HepG2 (cell line): Measurements from ENCODE around the gene HDAC10. TPM values are rescaled to one million over a fixed set of nuclear protein-coding genes. Genes with fewer than 3 reads are reported as not detected.

Source experiments
- ATAC-seq: fragments of 200-7000 bp; cut with Tn5 transposase; 3 replicates; pipeline ENCODE4 v1.9.1; 2020; ENCODE audit warnings: mild to moderate bottlenecking, moderate library complexity
- BruUV-seq: library from RNA; stranded (reverse); fragments of 400-500 nt; replicated peaks from 2 replicates; lab custom pipeline; 2021; lab: Mats Ljungman, UMichigan
- CTCF ChIA-PET: fragments of 300-600 bp; formaldehyde crosslinking; extraction: SDS; loops from one replicate; lab custom pipeline; 2021; ENCODE audit warnings: low total read pairs, inconsistent platforms, low intra/inter-chr PET ratio; lab: Yijun Ruan, JAX
- POLR2A ChIA-PET: fragments of 350-600 bp; sonication (Branson Sonifier 250); formaldehyde crosslinking; loops from one replicate; lab custom pipeline; 2020; ENCODE audit warnings: antibody characterized with exemption, inconsistent platforms; lab: Yijun Ruan, JAX
- DNase-seq: peaks from one replicate; pipeline ENCODE4 v3.0.0-alpha.2; 2015; ENCODE audit warnings: low spot score
- FAIRE-seq: peaks from 3 replicates; lab custom pipeline; 2011; peaks lifted over from hg19 to GRCh38; lab: Jason Lieb, UNC
- H2AFZ ChIP-seq: one replicate; pipeline ENCODE4 v1.6.1; 2011; ENCODE audit warnings: low read length, inconsistent platforms
- H3K27ac ChIP-seq: fragments of 300-600 bp; 3 replicates; pipeline ENCODE4 v1.8.0; 2011; ENCODE audit warnings: mixed run types, mild to moderate bottlenecking, mixed read lengths, low read length, inconsistent platforms; ENCODE audit not compliant: insufficient read depth; ENCODE audit errors: extremely low read length
- H3K27me3 ChIP-seq, 2 experiments: fragments of 200-600 bp in 1 of 2; 2 replicates in 1 of 2; 3 replicates in 1 of 2; pipeline versions ENCODE4 v1.6.0 to v1.8.0; 2011; ENCODE audit warnings: low read length in 2 of 2, mild to moderate bottlenecking in 2 of 2, moderate library complexity in 2 of 2, inconsistent platforms in 1 of 2; ENCODE audit not compliant: insufficient read depth in 2 of 2, control insufficient read depth in 1 of 2
- H3K36me3 ChIP-seq, 2 experiments: fragments of 200-600 bp in 1 of 2; replicated peaks in 1 of 2; 2 replicates in 1 of 2; 3 replicates in 1 of 2; pipeline versions ENCODE4 v1.5.1 to v1.8.0; 2011; ENCODE audit warnings: low read length in 2 of 2, inconsistent platforms in 1 of 2; ENCODE audit not compliant: insufficient read depth in 2 of 2, control insufficient read depth in 1 of 2
- H3K4me1 ChIP-seq: 2 replicates; pipeline ENCODE4 v1.5.1; 2012; ENCODE audit warnings: low read length, inconsistent platforms; ENCODE audit not compliant: insufficient read depth
- H3K4me2 ChIP-seq: 2 replicates; pipeline ENCODE4 v1.6.0; 2011; ENCODE audit warnings: low read depth, low read length, inconsistent platforms
- H3K4me3 ChIP-seq, 3 experiments: fragments of 200-600 bp in 1 of 3; sonication (generic), shearing (Covaris generic) in 1 of 3; replicated peaks in 1 of 3; 2 replicates each; pipeline ENCODE4 v1.5.1; 2011 to 2016; ENCODE audit warnings: low read length in 3 of 3, inconsistent platforms in 2 of 3, low read depth in 2 of 3, mild to moderate bottlenecking in 2 of 3, control low read depth in 1 of 3, mixed read lengths in 1 of 3; ENCODE audit not compliant: insufficient read depth in 1 of 3
- H3K79me2 ChIP-seq: one replicate; pipeline ENCODE4 v1.6.1; 2011; ENCODE audit warnings: low read length, inconsistent platforms; ENCODE audit not compliant: insufficient read depth
- H3K9ac ChIP-seq: 2 replicates; pipeline ENCODE4 v1.6.0; 2011; ENCODE audit warnings: mild to moderate bottlenecking, low read depth, low read length, inconsistent platforms; ENCODE audit not compliant: insufficient read depth
- H3K9me3 ChIP-seq: 2 replicates; pipeline ENCODE4 v1.5.1; 2012; ENCODE audit warnings: mild to moderate bottlenecking, low read length
- H4K20me1 ChIP-seq: 2 replicates; pipeline ENCODE4 v1.6.0; 2011; ENCODE audit warnings: inconsistent platforms, mild to moderate bottlenecking, low read length, moderate library complexity; ENCODE audit not compliant: insufficient read depth
- ATF1 ChIP-seq: IDR thresholded peaks from 2 replicates; pipeline ENCODE4 v1.6.1; 2016; ENCODE audit warnings: mild to moderate bottlenecking, control low read depth
- BHLHE40 ChIP-seq: IDR thresholded peaks from 2 replicates; pipeline ENCODE4 v1.6.1; 2011; ENCODE audit warnings: low read length, improper control_type of control experiment
- CENPT ChIP-seq: sonication (generic); formaldehyde crosslinking; IDR thresholded peaks from 2 replicates; pipeline ENCODE4 v1.8.0; 2022; ENCODE audit warnings: low read depth, mild to moderate bottlenecking, moderate library complexity, missing genetic modification reagents
- DR1 ChIP-seq: sonication (generic); formaldehyde crosslinking; IDR thresholded peaks from 2 replicates; pipeline ENCODE4 v1.8.0; 2021; ENCODE audit warnings: mild to moderate bottlenecking, missing genetic modification reagents, inconsistent platforms
- ELF1 ChIP-seq: sonication (generic); formaldehyde crosslinking; IDR thresholded peaks from 2 replicates; pipeline ENCODE4 v1.4.0; 2020; ENCODE audit warnings: missing genetic modification reagents
- FOXJ3 ChIP-seq: sonication (generic); formaldehyde crosslinking; IDR thresholded peaks from 2 replicates; pipeline ENCODE4 v1.4.0; 2020; ENCODE audit warnings: missing genetic modification reagents, mild to moderate bottlenecking, borderline replicate concordance
- MAZ ChIP-seq, 2 experiments: sonication (generic) in 1 of 2; formaldehyde crosslinking in 1 of 2; IDR thresholded peaks; 2 replicates each; pipeline versions ENCODE4 v1.5.0 to v1.6.1; 2012 to 2020; ENCODE audit warnings: low read depth in 2 of 2, mild to moderate bottlenecking in 2 of 2, borderline replicate concordance in 1 of 2, improper control_type of control experiment in 1 of 2, low read length in 1 of 2, missing genetic modification reagents in 1 of 2, moderate library complexity in 1 of 2
- MTF1 ChIP-seq: sonication (generic); formaldehyde crosslinking; IDR thresholded peaks from 2 replicates; pipeline ENCODE4 v1.5.0; 2020; ENCODE audit warnings: missing genetic modification reagents
- MXI1 ChIP-seq: IDR thresholded peaks from 3 replicates; pipeline ENCODE4 v1.6.1; 2012; ENCODE audit warnings: low read depth, low read length, inconsistent platforms, borderline replicate concordance
- NR2C2 ChIP-seq: sonication (generic); formaldehyde crosslinking; IDR thresholded peaks from 2 replicates; pipeline ENCODE4 v1.4.0; 2020; ENCODE audit warnings: missing genetic modification reagents, mild to moderate bottlenecking, moderate library complexity, borderline replicate concordance
- PLRG1 ChIP-seq: fragments of 450-650 bp; conservative IDR thresholded peaks from 2 replicates; pipeline ENCODE4 v1.6.1; 2016
- POLR2G ChIP-seq: fragments of 200-400 bp; formaldehyde crosslinking; IDR thresholded peaks from 2 replicates; pipeline ENCODE4 v1.6.1; 2018; ENCODE audit warnings: mild to moderate bottlenecking, low read depth, low read length, moderate library complexity
- SAP130 ChIP-seq: IDR thresholded peaks from 2 replicates; pipeline ENCODE4 v1.6.1; 2016; ENCODE audit warnings: low read depth
- SNAPC2 ChIP-seq: sonication (generic); formaldehyde crosslinking; IDR thresholded peaks from 2 replicates; pipeline ENCODE4 v1.8.1; 2022; ENCODE audit warnings: mild to moderate bottlenecking, missing genetic modification reagents
- ZNF567 ChIP-seq: sonication (generic); formaldehyde crosslinking; IDR thresholded peaks from 2 replicates; pipeline ENCODE4 v1.8.1; 2023; ENCODE audit warnings: mild to moderate bottlenecking, missing genetic modification reagents, borderline replicate concordance
- ZNF672 ChIP-seq: sonication (generic); formaldehyde crosslinking; IDR thresholded peaks from 2 replicates; pipeline ENCODE4 v1.8.1; 2022; ENCODE audit warnings: missing genetic modification reagents
- ZNF746 ChIP-seq: sonication (generic); formaldehyde crosslinking; IDR thresholded peaks from 2 replicates; pipeline ENCODE4 v1.8.0; 2022; ENCODE audit warnings: mild to moderate bottlenecking, missing genetic modification reagents
- ZNF879 ChIP-seq: sonication (generic); formaldehyde crosslinking; IDR thresholded peaks from 2 replicates; pipeline ENCODE4 v1.8.1; 2023; ENCODE audit warnings: missing genetic modification reagents
- WGBS: methylation state at CpG from one replicate; pipeline ENCODE4 v1.1.6; 2017; ENCODE audit warnings: low lambda C conversion rate; 5-methylcytosine and 5-hydroxymethylcytosine counted together
- in situ Hi-C: cut with HindIII; loops from 2 replicates; pipeline ENCODE4 v1.10.0; 2017; ENCODE audit warnings: low pct_unique_long_range_greater_than_20kb; ENCODE audit not compliant: extremely low pct_ligation_motif_present
- intact Hi-C: fragments of 100-400 bp; cut with micrococcal nuclease; formaldehyde crosslinking; loops from one replicate; pipeline ENCODE4 v1.10.0; 2022; ENCODE audit not compliant: unreplicated experiment
- polyA plus RNA-seq, 8 experiments: library from polyadenylated mRNA; depleted of rRNA in 3 of 8; stranded (reverse) in 7 of 8; unstranded in 1 of 8; fragments of >200 nt; fragmentation: Illumina TruSeq in 4 of 8; extraction: Trizol in 4 of 8; gene quantifications; 2 replicates each; pipeline versions ENCODE4 v1.2.1 to v1.2.3, GENCODE V29; 2011 to 2016; ENCODE audit warnings: low read depth in 4 of 8, missing spikeins in 1 of 8, mixed read lengths in 1 of 8; ENCODE audit not compliant: insufficient read depth in 1 of 8
- total RNA-seq, 5 experiments: library from RNA; depleted of rRNA; stranded (reverse); fragments of >200 nt; fragmentation: Illumina TruSeq; extraction: Trizol; gene quantifications; 2 replicates each; pipeline ENCODE4 v1.2.3, GENCODE V29; 2016; ENCODE audit warnings: low read depth in 1 of 5
- TF ChIP-seq, protein P1 (sequence below): sonication (generic); formaldehyde crosslinking; IDR thresholded peaks from 2 replicates; pipeline ENCODE4 v1.4.0; 2020; ENCODE audit warnings: missing genetic modification reagents
- TF ChIP-seq, protein P2 (sequence below): sonication (generic); formaldehyde crosslinking; IDR thresholded peaks from 2 replicates; pipeline ENCODE4 v1.5.0; 2020; ENCODE audit warnings: mild to moderate bottlenecking, missing genetic modification reagents, borderline replicate concordance

Gene HDAC10
- total and polyA plus RNA-seq, 2 of the 13 experiments (the other 11 are each of a cell fraction or from before 2014, with no cell fraction given), result 13.9 to 14.9 TPM

DNA sequence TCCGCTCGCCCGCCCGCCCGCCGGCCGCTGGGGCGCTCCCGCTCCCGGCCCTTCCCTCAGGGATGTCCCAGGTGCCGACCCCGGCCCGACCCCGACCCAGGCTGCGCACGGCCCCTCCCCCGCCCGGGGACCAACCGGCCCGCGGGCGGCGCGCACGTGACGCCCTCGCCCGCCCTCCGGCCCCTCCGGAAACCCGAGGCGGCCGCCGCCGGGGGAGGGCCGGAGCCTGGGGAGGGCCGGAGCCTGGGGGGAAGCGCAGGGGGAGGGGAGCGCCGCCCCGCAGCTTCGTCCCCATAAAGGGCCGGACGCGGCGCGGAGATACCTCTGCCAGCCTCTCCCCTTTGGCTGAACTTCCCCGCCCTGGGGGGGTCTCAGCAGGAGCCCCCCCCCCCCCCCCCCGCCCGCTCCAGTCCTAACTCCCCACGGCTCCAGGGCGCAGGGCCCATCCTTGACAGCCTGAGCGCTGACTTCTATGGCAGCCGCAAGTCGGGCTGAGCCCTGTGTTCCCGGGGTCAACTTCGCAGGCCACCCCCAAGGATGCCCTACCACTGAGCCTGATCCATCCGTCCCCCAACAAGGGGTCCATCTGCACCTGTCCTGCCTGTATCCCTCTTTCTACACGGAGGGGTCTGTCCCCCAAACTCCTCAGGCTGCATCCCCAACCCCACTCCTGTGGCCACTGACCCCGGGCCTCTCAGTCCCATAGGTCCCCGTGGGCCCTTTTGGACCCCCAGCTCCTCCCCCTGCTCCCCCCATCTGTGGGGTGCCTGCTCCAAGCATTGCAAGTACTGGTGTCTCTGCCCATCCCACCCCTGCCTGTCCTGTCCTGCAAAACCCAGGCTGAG, 10.8 kb upstream of the HDAC10 start, which contains the start of gene MAPK12:
MAPK12 (minus strand) TSS at position 69 of the 845 bp plus-strand sequence. CDS start 174 bp downstream, outside the sequence.
- intact Hi-C loops, result no loop called here
- POLR2A ChIA-PET, result interaction anchor here (0.8 to 2.4 kb wide), 11 partner anchors 9 to 284 kb away, joined by 3 to 10 read pairs (median 5); partner anchors contain the start of genes HDAC10, KLHDC7B, PLXNB2 and TUBGCP6
- no TSS peak for BruUV-seq
- TF ChIP-seq ZNF672 (CRISPR knock-in tag) (no peak), POLR2G (no peak), BHLHE40 (peak; percentile 46; the same call in 1 of the 2 replicates), ZNF879 (CRISPR knock-in tag) (no peak), ATF1 (no peak), SNAPC2 (CRISPR knock-in tag) (no peak), PLRG1 (no peak), CENPT (CRISPR knock-in tag) (no peak), DR1 (CRISPR knock-in tag) (no peak), MAZ (IDR thresholded peaks at IDR 0.05; ENCODE audit: borderline replicate concordance, low read depth, low read length) (no peak), MAZ (CRISPR knock-in tag; IDR thresholded peaks at IDR 0.05; ENCODE audit: low read depth) (peak; percentile 26; the same call in 1 of the 2 replicates), ZNF567 (no peak), SAP130 (peak; percentile 4; the same call in 1 of the 2 replicates), NR2C2 (CRISPR knock-in tag) (peak; percentile 31; the same call in 1 of the 2 replicates), MXI1 (0 out of 3 replicates have a peak, but pooled peaks have one; percentile 4), MTF1 (CRISPR knock-in tag) (no peak), ELF1 (CRISPR knock-in tag) (no peak), ZNF746 (CRISPR knock-in tag) (peak; percentile 71; the same call in 1 of the 2 replicates), FOXJ3 (CRISPR knock-in tag) (no peak)
- TF ChIP-seq, protein P1, sequence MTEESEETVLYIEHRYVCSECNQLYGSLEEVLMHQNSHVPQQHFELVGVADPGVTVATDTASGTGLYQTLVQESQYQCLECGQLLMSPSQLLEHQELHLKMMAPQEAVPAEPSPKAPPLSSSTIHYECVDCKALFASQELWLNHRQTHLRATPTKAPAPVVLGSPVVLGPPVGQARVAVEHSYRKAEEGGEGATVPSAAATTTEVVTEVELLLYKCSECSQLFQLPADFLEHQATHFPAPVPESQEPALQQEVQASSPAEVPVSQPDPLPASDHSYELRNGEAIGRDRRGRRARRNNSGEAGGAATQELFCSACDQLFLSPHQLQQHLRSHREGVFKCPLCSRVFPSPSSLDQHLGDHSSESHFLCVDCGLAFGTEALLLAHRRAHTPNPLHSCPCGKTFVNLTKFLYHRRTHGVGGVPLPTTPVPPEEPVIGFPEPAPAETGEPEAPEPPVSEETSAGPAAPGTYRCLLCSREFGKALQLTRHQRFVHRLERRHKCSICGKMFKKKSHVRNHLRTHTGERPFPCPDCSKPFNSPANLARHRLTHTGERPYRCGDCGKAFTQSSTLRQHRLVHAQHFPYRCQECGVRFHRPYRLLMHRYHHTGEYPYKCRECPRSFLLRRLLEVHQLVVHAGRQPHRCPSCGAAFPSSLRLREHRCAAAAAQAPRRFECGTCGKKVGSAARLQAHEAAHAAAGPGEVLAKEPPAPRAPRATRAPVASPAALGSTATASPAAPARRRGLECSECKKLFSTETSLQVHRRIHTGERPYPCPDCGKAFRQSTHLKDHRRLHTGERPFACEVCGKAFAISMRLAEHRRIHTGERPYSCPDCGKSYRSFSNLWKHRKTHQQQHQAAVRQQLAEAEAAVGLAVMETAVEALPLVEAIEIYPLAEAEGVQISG (CRISPR knock-in tag), result peak; percentile 18; the same call in 1 of the 2 replicates
- TF ChIP-seq, protein P2, sequence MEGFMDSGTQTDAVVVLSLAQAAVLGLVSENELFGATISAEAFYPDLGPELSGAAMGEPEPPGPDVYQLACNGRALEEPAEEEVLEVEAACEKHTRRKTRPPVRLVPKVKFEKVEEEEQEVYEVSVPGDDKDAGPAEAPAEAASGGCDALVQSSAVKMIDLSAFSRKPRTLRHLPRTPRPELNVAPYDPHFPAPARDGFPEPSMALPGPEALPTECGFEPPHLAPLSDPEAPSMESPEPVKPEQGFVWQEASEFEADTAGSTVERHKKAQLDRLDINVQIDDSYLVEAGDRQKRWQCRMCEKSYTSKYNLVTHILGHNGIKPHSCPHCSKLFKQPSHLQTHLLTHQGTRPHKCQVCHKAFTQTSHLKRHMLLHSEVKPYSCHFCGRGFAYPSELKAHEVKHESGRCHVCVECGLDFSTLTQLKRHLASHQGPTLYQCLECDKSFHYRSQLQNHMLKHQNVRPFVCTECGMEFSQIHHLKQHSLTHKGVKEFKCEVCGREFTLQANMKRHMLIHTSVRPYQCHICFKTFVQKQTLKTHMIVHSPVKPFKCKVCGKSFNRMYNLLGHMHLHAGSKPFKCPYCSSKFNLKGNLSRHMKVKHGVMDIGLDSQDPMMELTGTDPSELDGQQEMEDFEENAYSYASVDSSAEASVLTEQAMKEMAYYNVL (CRISPR knock-in tag), result no peak

More for the DNA sequence above, 10.8 kb upstream of the HDAC10 start, which contains the start of gene MAPK12:
- in situ Hi-C loops, result no loop called here
- no peak for DNase-seq
- Histone ChIP-seq H3K4me2 (peak within 1 kb of the TSS; percentile 80), H3K9ac (peak within 1 kb of the TSS; percentile 61), H3K9me3 (no peaks in the 10 kb centered on the region), H3K4me3 (peak within 1 kb of the TSS; percentile 54 to 74 (median 71); a peak in 5 of 6 replicates), H2AFZ (no peak within 1 kb of the TSS), H3K79me2 (no peaks in the 10 kb centered on the region), H3K27ac (no peak within 1 kb of the TSS), H3K4me1 (peaks cover 43% of the 10 kb centered on the region), H3K36me3 (no peaks in the 10 kb centered on the region), H3K27me3 (peaks cover 10 to 36% of the 10 kb centered on the region in 2 experiments; a peak in 4 of 5 replicates), H4K20me1 (no peaks in the 10 kb centered on the region)
- WGBS, result 23% methylated on average over 4 of the region's 61 CpGs
- 0 out of 3 replicates have a peak, but pooled peaks have one; percentile 2 for ATAC-seq
- CTCF ChIA-PET, result no interaction called here
- FAIRE-seq, result no peak
